HEK293 (cell line): ENCODE results near the gene ENKD1.

Source experiments
- CTCF ChIP-seq: fragments of 450-650 bp; formaldehyde crosslinking; IDR thresholded peaks from 2 replicates; pipeline ENCODE4 v1.5.1; 2016; ENCODE audit warnings: missing biosample characterization, missing genetic modification characterization
- FEZF1 ChIP-seq: fragments of 450-650 bp; formaldehyde crosslinking; IDR thresholded peaks from 2 replicates; pipeline ENCODE4 v1.5.1; 2016; ENCODE audit warnings: missing biosample characterization, missing genetic modification characterization
- HIC1 ChIP-seq: fragments of 450-650 bp; formaldehyde crosslinking; IDR thresholded peaks from 2 replicates; pipeline ENCODE4 v1.5.1; 2016; ENCODE audit warnings: missing biosample characterization, missing genetic modification characterization
- OVOL3 ChIP-seq: fragments of 450-650 bp; formaldehyde crosslinking; IDR thresholded peaks from 2 replicates; pipeline ENCODE4 v1.5.1; 2016; ENCODE audit warnings: missing biosample characterization, missing genetic modification characterization
- SALL2 ChIP-seq: fragments of 450-650 bp; formaldehyde crosslinking; IDR thresholded peaks from 2 replicates; pipeline ENCODE4 v1.5.0; 2017; ENCODE audit warnings: missing biosample characterization, mild to moderate bottlenecking, missing genetic modification characterization, borderline replicate concordance
- SETDB1 ChIP-seq: IDR thresholded peaks from one replicate; pipeline ENCODE4 v1.6.1; 2017; ENCODE audit warnings: mild to moderate bottlenecking, low read length, moderate library complexity, mixed read lengths; ENCODE audit not compliant: insufficient read length
- TRIM28 ChIP-seq: IDR thresholded peaks from 2 replicates; pipeline ENCODE4 v1.6.1; 2011; ENCODE audit warnings: low read length, control low read depth, borderline replicate concordance
- ZBTB10 ChIP-seq: fragments of 450-650 bp; formaldehyde crosslinking; IDR thresholded peaks from 2 replicates; pipeline ENCODE4 v1.5.1; 2016; ENCODE audit warnings: missing biosample characterization, missing genetic modification characterization
- ZBTB20 ChIP-seq: fragments of 450-650 bp; formaldehyde crosslinking; IDR thresholded peaks from 2 replicates; pipeline ENCODE4 v1.5.1; 2016; ENCODE audit warnings: missing biosample characterization, missing genetic modification characterization
- ZBTB7A ChIP-seq: fragments of 450-650 bp; formaldehyde crosslinking; IDR thresholded peaks from 2 replicates; pipeline ENCODE4 v1.5.1; 2016; ENCODE audit warnings: low read depth, missing biosample characterization, missing genetic modification characterization
- ZBTB8A ChIP-seq: fragments of 450-650 bp; formaldehyde crosslinking; IDR thresholded peaks from 2 replicates; pipeline ENCODE4 v1.5.1; 2016; ENCODE audit warnings: missing biosample characterization, missing genetic modification characterization
- ZFP3 ChIP-seq: fragments of 450-650 bp; formaldehyde crosslinking; IDR thresholded peaks from 2 replicates; pipeline ENCODE4 v1.5.1; 2016; ENCODE audit warnings: low read depth, missing biosample characterization, missing genetic modification characterization
- ZNF112 ChIP-seq: fragments of 450-650 bp; formaldehyde crosslinking; IDR thresholded peaks from 2 replicates; pipeline ENCODE4 v1.5.0; 2017; ENCODE audit warnings: missing biosample characterization, missing genetic modification characterization
- ZNF214 ChIP-seq: fragments of 450-650 bp; formaldehyde crosslinking; IDR thresholded peaks from 2 replicates; pipeline ENCODE4 v1.5.1; 2017; ENCODE audit warnings: missing biosample characterization, mild to moderate bottlenecking, missing genetic modification characterization, borderline replicate concordance
- ZNF221 ChIP-seq: fragments of 450-650 bp; formaldehyde crosslinking; IDR thresholded peaks from 2 replicates; pipeline ENCODE4 v1.5.1; 2017; ENCODE audit warnings: missing biosample characterization, missing genetic modification characterization, borderline replicate concordance
- ZNF223 ChIP-seq: fragments of 450-650 bp; formaldehyde crosslinking; IDR thresholded peaks from 2 replicates; pipeline ENCODE4 v1.5.1; 2016; ENCODE audit warnings: missing biosample characterization, missing genetic modification characterization
- ZNF239 ChIP-seq: fragments of 450-650 bp; formaldehyde crosslinking; IDR thresholded peaks from 2 replicates; pipeline ENCODE4 v1.5.1; 2016; ENCODE audit warnings: missing biosample characterization, missing genetic modification characterization
- ZNF24 ChIP-seq: fragments of 450-650 bp; formaldehyde crosslinking; IDR thresholded peaks from 2 replicates; pipeline ENCODE4 v1.5.1; 2016; ENCODE audit warnings: missing biosample characterization, missing genetic modification characterization
- ZNF311 ChIP-seq: fragments of 450-650 bp; formaldehyde crosslinking; IDR thresholded peaks from 2 replicates; pipeline ENCODE4 v1.5.1; 2017; ENCODE audit warnings: missing biosample characterization, missing genetic modification characterization, borderline replicate concordance
- ZNF335 ChIP-seq: fragments of 450-650 bp; formaldehyde crosslinking; conservative IDR thresholded peaks from 2 replicates; pipeline ENCODE4 v1.5.1; 2016; ENCODE audit warnings: missing biosample characterization, missing genetic modification characterization
- ZNF404 ChIP-seq: fragments of 450-650 bp; formaldehyde crosslinking; IDR thresholded peaks from 2 replicates; pipeline ENCODE4 v1.5.1; 2017; ENCODE audit warnings: missing biosample characterization, missing genetic modification characterization
- ZNF501 ChIP-seq: fragments of 450-650 bp; formaldehyde crosslinking; IDR thresholded peaks from 2 replicates; pipeline ENCODE4 v1.5.1; 2016; ENCODE audit warnings: missing biosample characterization, missing genetic modification characterization
- ZNF513 ChIP-seq: fragments of 450-650 bp; IDR thresholded peaks from 2 replicates; pipeline ENCODE4 v1.5.1; 2018; ENCODE audit warnings: missing biosample characterization, missing genetic modification characterization
- ZNF555 ChIP-seq: fragments of 450-650 bp; formaldehyde crosslinking; conservative IDR thresholded peaks from 2 replicates; pipeline ENCODE4 v1.5.1; 2017; ENCODE audit warnings: missing biosample characterization, mild to moderate bottlenecking, missing genetic modification characterization, inconsistent platforms
- ZNF585B ChIP-seq: fragments of 450-650 bp; formaldehyde crosslinking; IDR thresholded peaks from 2 replicates; pipeline ENCODE4 v1.5.1; 2016; ENCODE audit warnings: missing biosample characterization, missing genetic modification characterization
- ZNF596 ChIP-seq: fragments of 450-650 bp; IDR thresholded peaks from 2 replicates; pipeline ENCODE4 v1.5.0; 2018; ENCODE audit warnings: missing biosample characterization, mild to moderate bottlenecking, missing genetic modification characterization, moderate library complexity
- ZNF626 ChIP-seq: fragments of 450-650 bp; sonication (Bioruptor Pico); formaldehyde crosslinking; IDR thresholded peaks from 2 replicates; pipeline ENCODE4 v1.5.1; 2018; ENCODE audit warnings: missing biosample characterization, missing genetic modification characterization, inconsistent platforms
- ZNF645 ChIP-seq: fragments of 450-650 bp; formaldehyde crosslinking; IDR thresholded peaks from 2 replicates; pipeline ENCODE4; 2016; ENCODE audit warnings: missing biosample characterization, missing genetic modification characterization
- ZSCAN16 ChIP-seq: fragments of 450-650 bp; formaldehyde crosslinking; IDR thresholded peaks from 2 replicates; pipeline ENCODE4 v1.5.1; 2016; ENCODE audit warnings: missing biosample characterization, missing genetic modification characterization
- ZSCAN4 ChIP-seq: fragments of 450-650 bp; formaldehyde crosslinking; IDR thresholded peaks from 2 replicates; pipeline ENCODE4 v1.5.1; 2017; ENCODE audit warnings: missing biosample characterization, missing genetic modification characterization

The ENKD1 gene

GRCh38 chr16:67659675-67660563, 6.6 kb downstream of the ENKD1 start, which contains the start of gene ACD (continued):
- TF ChIP-seq ZNF645 (tag by site-specific recombination): no peak
- TF ChIP-seq SALL2: no peak
- TF ChIP-seq CTCF (tag by site-specific recombination): no peak
- TF ChIP-seq ZNF335: no peak; the same call in 1 of the 2 replicates
- no peak for TF ChIP-seq ZSCAN4 (tag by site-specific recombination)
- TF ChIP-seq ZBTB10 (tag by site-specific recombination): no peak
- TF ChIP-seq ZNF24 (tag by site-specific recombination): no peak
- TF ChIP-seq SETDB1: no peak
- TF ChIP-seq HIC1 (tag by site-specific recombination): no peak
- TF ChIP-seq TRIM28: no peak
- no peak for TF ChIP-seq ZNF223 (tag by site-specific recombination)
- no peak for TF ChIP-seq ZNF626 (tag by site-specific recombination)
- TF ChIP-seq ZFP3 (tag by site-specific recombination): no peak
- no peak for TF ChIP-seq ZNF585B (tag by site-specific recombination)
- TF ChIP-seq ZNF221: no peak
- no peak for TF ChIP-seq ZNF555 (tag by site-specific recombination)
- no peak for TF ChIP-seq ZNF214 (tag by site-specific recombination)
- no peak for TF ChIP-seq ZNF404 (tag by site-specific recombination)
- TF ChIP-seq ZNF311: no peak
- TF ChIP-seq ZBTB8A (tag by site-specific recombination): no peak; the same call in 1 of the 2 replicates
- no peak for TF ChIP-seq ZSCAN16 (tag by site-specific recombination)
- TF ChIP-seq ZNF513 (tag by site-specific recombination): peak; percentile 13; the same call in 1 of the 2 replicates
- TF ChIP-seq ZBTB7A (tag by site-specific recombination): no peak
- TF ChIP-seq ZNF501: no peak
- TF ChIP-seq ZNF239: no peak
- TF ChIP-seq ZBTB20: peak; percentile 96
- no peak for TF ChIP-seq ZNF596
- TF ChIP-seq ZNF112 (tag by site-specific recombination): no peak
- TF ChIP-seq FEZF1 (tag by site-specific recombination): no peak
- no peak for TF ChIP-seq OVOL3 (tag by site-specific recombination)
